OCI-LY3 (cell line): ENCODE measurements around the gene SERGEF.

Experiments used
- EZH2phosphoT487 ChIP-seq: fragments of 200-600 bp; shearing (Covaris generic); IDR thresholded peaks from 2 replicates; pipeline ENCODE4 v1.6.1; 2018; ENCODE audit warnings: antibody characterized with exemption, mixed run types, low read depth
- TF ChIP-seq, protein P1 (sequence below): fragments of 200-600, 300-600 bp; sonication (generic); IDR thresholded peaks from 2 replicates; pipeline ENCODE4 v1.5.1; 2014; ENCODE audit warnings: antibody characterized with exemption, low read length, low read depth

DNA sequence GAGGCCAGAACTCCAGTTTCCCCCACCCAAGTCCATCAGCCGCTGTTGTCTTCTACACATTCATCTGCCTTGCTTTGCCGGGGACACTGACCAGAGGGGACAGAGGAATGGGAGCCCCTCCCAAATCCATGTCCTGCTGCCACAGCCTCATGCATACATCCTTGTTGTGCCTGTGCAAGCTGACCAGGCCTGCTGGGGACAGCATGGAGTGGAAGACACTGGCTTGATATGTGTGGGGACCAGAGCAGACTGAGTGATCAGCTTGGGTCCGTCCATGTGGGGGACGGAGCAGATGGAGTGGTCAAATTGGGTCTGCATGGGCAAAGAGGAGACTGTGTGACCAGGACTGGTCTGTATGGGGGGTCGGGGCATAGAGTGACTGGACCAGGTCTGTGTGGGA is 234.5 kb downstream of the SERGEF start:
- TF ChIP-seq, protein P1, sequence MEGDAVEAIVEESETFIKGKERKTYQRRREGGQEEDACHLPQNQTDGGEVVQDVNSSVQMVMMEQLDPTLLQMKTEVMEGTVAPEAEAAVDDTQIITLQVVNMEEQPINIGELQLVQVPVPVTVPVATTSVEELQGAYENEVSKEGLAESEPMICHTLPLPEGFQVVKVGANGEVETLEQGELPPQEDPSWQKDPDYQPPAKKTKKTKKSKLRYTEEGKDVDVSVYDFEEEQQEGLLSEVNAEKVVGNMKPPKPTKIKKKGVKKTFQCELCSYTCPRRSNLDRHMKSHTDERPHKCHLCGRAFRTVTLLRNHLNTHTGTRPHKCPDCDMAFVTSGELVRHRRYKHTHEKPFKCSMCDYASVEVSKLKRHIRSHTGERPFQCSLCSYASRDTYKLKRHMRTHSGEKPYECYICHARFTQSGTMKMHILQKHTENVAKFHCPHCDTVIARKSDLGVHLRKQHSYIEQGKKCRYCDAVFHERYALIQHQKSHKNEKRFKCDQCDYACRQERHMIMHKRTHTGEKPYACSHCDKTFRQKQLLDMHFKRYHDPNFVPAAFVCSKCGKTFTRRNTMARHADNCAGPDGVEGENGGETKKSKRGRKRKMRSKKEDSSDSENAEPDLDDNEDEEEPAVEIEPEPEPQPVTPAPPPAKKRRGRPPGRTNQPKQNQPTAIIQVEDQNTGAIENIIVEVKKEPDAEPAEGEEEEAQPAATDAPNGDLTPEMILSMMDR = no peak
- no peak for TF ChIP-seq EZH2phosphoT487
